Measurements from ENCODE around the gene PGS1. TPM values are rescaled to one million over a fixed set of nuclear protein-coding genes. Genes with fewer than 3 reads are reported as not detected.
A peak's percentile ranks its signal among the peaks of the same experiment; 100 is the strongest.

Gene PGS1
- total and polyA plus RNA-seq, 7 experiments from 2014 or later: 36.1 to 84.3 (median 77.3) TPM

- Mint-ChIP-seq H3K9me3 (peaks cover 0 to 8% (median 0%) of the 10 kb centered on the region in 11 donors), H3K36me3 (peaks cover 0 to 2% (median 0%) of the 10 kb centered on the region in 5 donors), H3K4me1 (peaks cover 0 to 4% (median 0%) of the 10 kb centered on the region in 7 donors), H3K27ac (no peak overlapping the region), H3K4me3 (no peak overlapping the region), H3K27me3 (peaks cover 0 to 3% (median 0%) of the 10 kb centered on the region in 5 donors)
- Histone ChIP-seq H3K27ac (ENCODE audit: low read depth, low read length) (no peak overlapping the region), H3K27me3 (ENCODE audit: control insufficient read depth in 2 of 2, insufficient read depth in 2 of 2, low read length in 2 of 2) (no peaks in the 10 kb centered on the region), H3K4me1 (ENCODE audit: control insufficient read depth in 2 of 2, insufficient read depth in 2 of 2, low read length in 2 of 2) (no peaks in the 10 kb centered on the region), H3K36me3 (ENCODE audit: control insufficient read depth in 2 of 3, insufficient read depth in 3 of 3, low read length in 3 of 3) (no peaks in the 10 kb centered on the region), H3K9me3 (ENCODE audit: control insufficient read depth in 2 of 3, low read length in 3 of 3) (no peaks in the 10 kb centered on the region), H3K4me3 (ENCODE audit: low read length) (no peak overlapping the region)
- intact Hi-C loops (cut with micrococcal nuclease): no loop called here
- ChIA-PET POLR2A (no interaction called here), CTCF (no interaction called here)
- DNase-seq (no peak), ATAC-seq (no peak)
Observed at GRCh38 chr17:78449983-78450595, 71.6 kb downstream of the PGS1 start.

GRCh38 chr17:78450696-78451345 is 72.4 kb downstream of the PGS1 start:
- DNase-seq (no peak), ATAC-seq (peak; percentile 18)
- ChIA-PET POLR2A (no interaction called here), CTCF (no interaction called here)
- H3K27me3 ChIP-seq (ENCODE audit: control insufficient read depth in 2 of 2, insufficient read depth in 2 of 2, low read length in 2 of 2): no peaks in the 10 kb centered on the region
- H3K4me3 ChIP-seq (ENCODE audit: low read length): no peak overlapping the region
- peaks cover 0 to 4% (median 0%) of the 10 kb centered on the region in 7 donors for H3K4me1 Mint-ChIP-seq
- peaks cover 0 to 2% (median 0%) of the 10 kb centered on the region in 5 donors for H3K36me3 Mint-ChIP-seq
- H3K27ac ChIP-seq (ENCODE audit: low read depth, low read length): no peak overlapping the region
- no peaks in the 10 kb centered on the region for H3K36me3 ChIP-seq (ENCODE audit: control insufficient read depth in 2 of 3, insufficient read depth in 3 of 3, low read length in 3 of 3)
- intact Hi-C loops (cut with micrococcal nuclease): no loop called here
- H3K4me3 Mint-ChIP-seq: no peak overlapping the region
- no peak overlapping the region for H3K27ac Mint-ChIP-seq
- H3K27me3 Mint-ChIP-seq: peaks cover 0 to 3% (median 0%) of the 10 kb centered on the region in 5 donors
- H3K9me3 ChIP-seq (ENCODE audit: control insufficient read depth in 2 of 3, low read length in 3 of 3): no peaks in the 10 kb centered on the region
- peaks cover 0 to 8% (median 0%) of the 10 kb centered on the region in 11 donors for H3K9me3 Mint-ChIP-seq
- no peaks in the 10 kb centered on the region for H3K4me1 ChIP-seq (ENCODE audit: control insufficient read depth in 2 of 2, insufficient read depth in 2 of 2, low read length in 2 of 2)

GRCh38 chr17:78451753-78452152 is 73.3 kb downstream of the PGS1 start:
- no peaks in the 10 kb centered on the region for H3K27me3 ChIP-seq (ENCODE audit: control insufficient read depth in 2 of 2, insufficient read depth in 2 of 2, low read length in 2 of 2)
- POLR2A ChIA-PET: no interaction called here
- DNase-seq: no peak
- H3K36me3 Mint-ChIP-seq: peaks cover 0 to 2% (median 0%) of the 10 kb centered on the region in 5 donors
- no peak for ATAC-seq
- H3K27me3 Mint-ChIP-seq: no peaks in the 10 kb centered on the region
- H3K27ac Mint-ChIP-seq: peak overlapping the region in 1 of 9 donors; percentile 45
- peaks cover 0 to 4% (median 0%) of the 10 kb centered on the region in 7 donors for H3K4me1 Mint-ChIP-seq
- H3K4me1 ChIP-seq (ENCODE audit: control insufficient read depth in 2 of 2, insufficient read depth in 2 of 2, low read length in 2 of 2): no peaks in the 10 kb centered on the region
- no peaks in the 10 kb centered on the region for H3K36me3 ChIP-seq (ENCODE audit: control insufficient read depth in 2 of 3, insufficient read depth in 3 of 3, low read length in 3 of 3)
- CTCF ChIA-PET: no interaction called here
- H3K4me3 ChIP-seq (ENCODE audit: low read length): no peak overlapping the region
- no peak overlapping the region for H3K4me3 Mint-ChIP-seq
- no peak overlapping the region for H3K27ac ChIP-seq (ENCODE audit: low read depth, low read length)
- intact Hi-C loops (cut with micrococcal nuclease): no loop called here
- H3K9me3 Mint-ChIP-seq: peaks cover 0 to 8% (median 0%) of the 10 kb centered on the region in 11 donors
- H3K9me3 ChIP-seq (ENCODE audit: control insufficient read depth in 2 of 3, low read length in 3 of 3): no peaks in the 10 kb centered on the region

DNA sequence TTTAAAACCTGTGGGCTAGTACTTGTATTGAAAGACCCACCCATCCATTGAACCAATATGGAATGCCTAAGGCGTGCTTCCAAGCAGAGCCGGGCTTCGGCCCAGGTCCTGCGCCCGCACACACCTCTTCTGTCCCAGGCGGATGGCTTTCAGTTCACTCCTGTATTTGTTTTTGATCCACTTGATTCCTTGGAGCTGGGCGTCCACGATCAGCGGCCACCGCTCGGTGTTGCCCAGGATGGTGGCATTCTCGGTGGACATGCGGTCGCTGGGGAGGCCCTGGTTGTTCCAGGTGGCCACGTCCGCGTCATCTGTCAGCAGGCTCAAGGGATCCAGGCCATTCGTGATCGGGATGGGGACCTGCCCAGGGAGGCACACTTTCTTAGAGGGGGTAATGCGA is 75.9 kb downstream of the PGS1 start:
- ATAC-seq: no peak
- no peak overlapping the region for H3K4me3 Mint-ChIP-seq

DNA sequence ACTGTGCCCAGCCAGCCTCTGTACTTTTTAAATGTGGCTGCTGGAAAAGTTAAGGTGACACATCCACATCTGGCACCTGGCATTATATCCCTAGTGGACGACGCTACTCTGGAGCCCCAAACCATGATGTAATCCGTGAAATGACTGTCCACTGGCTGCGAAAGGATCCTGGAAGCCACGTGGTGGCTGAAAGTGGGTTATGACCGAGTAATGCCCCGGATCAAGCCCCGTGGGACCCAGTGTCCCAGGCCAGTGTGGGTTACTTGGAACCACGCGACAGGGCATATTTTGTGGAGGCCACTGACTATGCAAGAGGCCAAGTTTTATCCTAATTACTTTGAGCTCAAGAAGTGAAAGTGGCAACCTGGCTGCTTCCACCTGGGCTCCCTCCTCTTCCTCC is 79.6 kb downstream of the PGS1 start:
- ChIA-PET CTCF (no interaction called here), POLR2A (no interaction called here)
- Histone ChIP-seq H3K9me3 (ENCODE audit: control insufficient read depth in 2 of 3, low read length in 3 of 3) (no peaks in the 10 kb centered on the region), H3K27me3 (ENCODE audit: control insufficient read depth in 2 of 2, insufficient read depth in 2 of 2, low read length in 2 of 2) (no peaks in the 10 kb centered on the region), H3K4me1 (ENCODE audit: control insufficient read depth in 2 of 2, insufficient read depth in 2 of 2, low read length in 2 of 2) (no peaks in the 10 kb centered on the region), H3K36me3 (ENCODE audit: control insufficient read depth in 2 of 3, insufficient read depth in 3 of 3, low read length in 3 of 3) (no peaks in the 10 kb centered on the region), H3K27ac (ENCODE audit: low read depth, low read length) (no peak overlapping the region), H3K4me3 (ENCODE audit: low read length) (no peak overlapping the region)
- no peak overlapping the region for H3K4me3 Mint-ChIP-seq
- no peaks in the 10 kb centered on the region for H3K9me3 Mint-ChIP-seq
- no peak overlapping the region for H3K27ac Mint-ChIP-seq
- H3K27me3 Mint-ChIP-seq: no peaks in the 10 kb centered on the region
- intact Hi-C loops (cut with micrococcal nuclease): no loop called here
- H3K4me1 Mint-ChIP-seq: no peaks in the 10 kb centered on the region
- no peaks in the 10 kb centered on the region for H3K36me3 Mint-ChIP-seq
- DNase-seq (no peak), ATAC-seq (no peak)

More for the DNA sequence above, 75.9 kb downstream of the PGS1 start:
- intact Hi-C loops (cut with micrococcal nuclease): no loop called here
- POLR2A ChIA-PET: no interaction called here
- Mint-ChIP-seq H3K27me3 (no peaks in the 10 kb centered on the region), H3K27ac (peak overlapping the region in 1 of 9 donors; percentile 31), H3K9me3 (peaks cover 0 to 4% (median 0%) of the 10 kb centered on the region in 11 donors), H3K36me3 (no peaks in the 10 kb centered on the region), H3K4me1 (peaks cover 0 to 2% (median 0%) of the 10 kb centered on the region in 7 donors)
- H3K27me3 ChIP-seq (ENCODE audit: control insufficient read depth in 2 of 2, insufficient read depth in 2 of 2, low read length in 2 of 2): no peaks in the 10 kb centered on the region
- H3K4me1 ChIP-seq (ENCODE audit: control insufficient read depth in 2 of 2, insufficient read depth in 2 of 2, low read length in 2 of 2): no peaks in the 10 kb centered on the region
- H3K4me3 ChIP-seq (ENCODE audit: low read length): no peak overlapping the region
- no peak for DNase-seq
- H3K27ac ChIP-seq (ENCODE audit: low read depth, low read length): no peak overlapping the region
- no peaks in the 10 kb centered on the region for H3K9me3 ChIP-seq (ENCODE audit: control insufficient read depth in 2 of 3, low read length in 3 of 3)
- CTCF ChIA-PET: interaction anchor here (0.7 kb wide), 1 partner anchor 566 kb away, joined by 5 read pairs; no protein-coding TSS in a partner anchor
- no peaks in the 10 kb centered on the region for H3K36me3 ChIP-seq (ENCODE audit: control insufficient read depth in 2 of 3, insufficient read depth in 3 of 3, low read length in 3 of 3)

DNA sequence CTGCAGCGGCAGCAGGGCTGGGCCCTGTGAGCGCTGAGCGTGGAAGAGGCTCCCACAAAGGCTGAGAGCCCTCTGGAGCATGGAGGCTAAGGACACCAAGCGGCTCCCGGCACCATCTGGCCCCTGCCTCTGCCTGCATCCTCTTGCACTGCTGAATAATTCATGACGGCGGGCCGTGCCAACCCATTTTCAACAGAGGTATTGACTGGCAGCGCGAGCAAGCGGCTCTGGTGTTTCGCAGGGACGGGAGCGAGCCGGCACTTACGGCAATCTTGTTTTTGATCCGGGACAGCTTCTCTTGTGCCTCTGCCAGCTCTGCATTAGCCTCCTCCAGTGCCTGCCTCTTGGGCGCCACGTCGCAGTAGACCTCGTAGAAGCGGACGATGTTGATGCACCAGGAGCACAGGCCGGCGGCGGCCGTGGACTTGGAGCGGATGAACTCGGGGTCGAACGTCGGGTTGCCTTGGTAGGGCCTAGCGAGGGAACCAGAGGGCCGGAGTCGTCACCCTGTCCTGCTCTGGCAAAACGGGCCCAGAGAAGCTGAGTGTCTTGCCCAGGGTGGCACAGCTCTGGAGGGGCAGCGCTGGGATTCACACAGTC is 80.4 kb downstream of the PGS1 start:
- ChIA-PET CTCF (no interaction called here), POLR2A (no interaction called here)
- no peak for ATAC-seq
- no peak for DNase-seq
- Mint-ChIP-seq H3K4me1 (no peaks in the 10 kb centered on the region), H3K27me3 (no peaks in the 10 kb centered on the region), H3K36me3 (no peaks in the 10 kb centered on the region), H3K27ac (no peak overlapping the region), H3K4me3 (no peak overlapping the region), H3K9me3 (no peaks in the 10 kb centered on the region)
- Histone ChIP-seq H3K27ac (ENCODE audit: low read depth, low read length) (no peak overlapping the region), H3K36me3 (ENCODE audit: control insufficient read depth in 2 of 3, insufficient read depth in 3 of 3, low read length in 3 of 3) (no peaks in the 10 kb centered on the region), H3K4me3 (ENCODE audit: low read length) (no peak overlapping the region), H3K9me3 (ENCODE audit: control insufficient read depth in 2 of 3, low read length in 3 of 3) (no peaks in the 10 kb centered on the region), H3K27me3 (ENCODE audit: control insufficient read depth in 2 of 2, insufficient read depth in 2 of 2, low read length in 2 of 2) (no peaks in the 10 kb centered on the region), H3K4me1 (ENCODE audit: control insufficient read depth in 2 of 2, insufficient read depth in 2 of 2, low read length in 2 of 2) (no peaks in the 10 kb centered on the region)
- intact Hi-C loops (cut with micrococcal nuclease): no loop called here

Measured in naive thymus-derived CD4-positive, alpha-beta T cell (primary cell).